Erythroblast (primary cell): ENCODE measurements around the gene GGCX.

ENCODE experiments used
- GATA1 ChIP-seq: IDR thresholded peaks from 2 replicates; pipeline ENCODE4 v1.6.1; 2011; ENCODE audit warnings: low read depth, mild to moderate bottlenecking, control low read depth, low read length, moderate library complexity
- POLR2A ChIP-seq: IDR thresholded peaks from 2 replicates; pipeline ENCODE4 v1.6.1; 2011; ENCODE audit warnings: mild to moderate bottlenecking, low read length

- no peak for TF ChIP-seq POLR2A
- TF ChIP-seq GATA1: no peak
Measured at GRCh38 chr2:85501248-85501647, 60.0 kb downstream of the GGCX start.
